Heart right ventricle (tissue), 16 donors: ENCODE measurements around the gene EMP3. TPM values are rescaled to one million over a fixed set of nuclear protein-coding genes. Genes with fewer than 3 reads are reported as not detected.

ENCODE experiments used
- ATAC-seq, 8 donors: fragments of 200-7000 bp; cut with Tn5 transposase; one replicate each; pipeline ENCODE4 v1.9.1; 2020; ENCODE audit warnings: mild to moderate bottlenecking in 8 of 8, moderate library complexity in 8 of 8, moderate number of reproducible peaks in 1 of 8
- DNase-seq, 2 donors: peaks; one replicate each; pipeline ENCODE4 v3.0.0-alpha.2; 2020
- H3K27ac ChIP-seq, 10 donors: fragments of 200-600 bp; sonication (generic) in 2 of 10; one replicate each; pipeline versions ENCODE4 v1.5.0 to v1.8.0; 2020 to 2022; ENCODE audit warnings: mild to moderate bottlenecking in 3 of 10
- H3K27me3 ChIP-seq, 7 donors: fragments of 200-600 bp; one replicate each; pipeline ENCODE4 v1.8.0; 2021 to 2022; ENCODE audit warnings: mild to moderate bottlenecking in 2 of 7
- H3K36me3 ChIP-seq, 9 donors: fragments of 200-600 bp; sonication (generic) in 1 of 9; one replicate each; pipeline versions ENCODE4 v1.5.0 to v1.8.0; 2020 to 2022; ENCODE audit warnings: mild to moderate bottlenecking in 2 of 9
- H3K4me1 ChIP-seq, 9 donors: fragments of 200-600 bp; sonication (generic) in 1 of 9; one replicate each; pipeline versions ENCODE4 v1.5.0 to v1.8.0; 2020 to 2022; ENCODE audit warnings: mild to moderate bottlenecking in 4 of 9
- H3K4me3 ChIP-seq, 10 donors: fragments of 200-600 bp; sonication (generic) in 2 of 10; one replicate each; pipeline versions ENCODE4 v1.5.0 to v1.8.0; 2020 to 2022; ENCODE audit warnings: mild to moderate bottlenecking in 7 of 10, moderate library complexity in 2 of 10
- H3K9me3 ChIP-seq, 11 donors: fragments of 200-600 bp in 10 of 11; sonication (generic) in 2 of 11; one replicate each; pipeline versions ENCODE4 v1.5.0 to v1.8.0; 2013 to 2022; ENCODE audit warnings: mild to moderate bottlenecking in 2 of 11, control low read depth in 1 of 11, moderate library complexity in 1 of 11
- CTCF ChIP-seq, 9 donors: fragments of 200-600 bp; sonication (generic) in 2 of 9; IDR thresholded peaks; one replicate each; pipeline versions ENCODE4 v1.5.0 to v1.8.0; 2021 to 2022; ENCODE audit warnings: antibody characterized with exemption in 9 of 9, mild to moderate bottlenecking in 5 of 9, moderate library complexity in 1 of 9
- WGBS, 2 donors: extraction: QIAGEN DNeasy Blood & Tissue Kit; methylation state at CpG; one replicate each; pipeline ENCODE4 v1.1.7; 2013; ENCODE audit warnings: inconsistent platforms in 1 of 2; 5-methylcytosine and 5-hydroxymethylcytosine counted together
- intact Hi-C, 10 donors: fragments of 100-400 bp; cut with DNase I; formaldehyde crosslinking; loops; one replicate each; pipeline versions ENCODE4 v1.11.1 to v1.14.2; 2022
- polyA plus RNA-seq, 2 donors: library from polyadenylated mRNA; stranded (reverse); fragments of 200-250 nt; gene quantifications; one replicate each; pipeline ENCODE4 v1.2.3, GENCODE V29; 2013
- total RNA-seq, 10 donors: library from RNA; stranded (reverse); fragmentation: NEBNext Ultra II Directional in 3 of 10; extraction: Animal tissue kit (Norgen Biotek cat#: 25700) in 3 of 10; gene quantifications; one replicate each; pipeline versions ENCODE4 v1.2.1 to v1.2.4, GENCODE V29; 2021 to 2023
- donor health status: Arrhythmogenic right ventricular cardiomyopathy.
- donor health status: ischemic (EF 13 %, LVEDD 7.1; RV severe dilation, severe dysfunction).
- donor health status: healthy with polysubstance abuse.
- donor health status: DM: no; HTN: yes; CAD: no.
- donor health status: DM: no; HTN: no; CAD: no.
- donor health status: ischemic (EF 25% LVEDD 6.9; RV normal size, moderate dysfunction).
- donor health status: ischemic (EF 25% LVEDD 5.7; RV mildly dilated, moderate dysfunction).
- donor health status: healthy.
- donor health status: DM: yes; HTN: yes; CAD: no.
- donor health status: Ischemic cardiomyopathy.
- donor health status: ischemic (EF 35%, LVEDD 5.7; RV mildly dilated, moderate dysfunction).
- donor health status: nonischemic (EF 11% LVEDD 7.7; RV severe dilation, severe dysfunction).
- donor health status: DM: yes; HTN: yes; CAD: no.
- donor health status: PGD.
- donor health status: ischemic (EF 29% LVEDD 5.4; RV normal size, mild dysfunction).
- donor health status: nonischemic (EF 23%, LVEDD 6.1; RV moderate dilation, normal function).

EMP3 gene
- total and polyA plus RNA-seq, 12 donors, result 18.8 to 124 (median 38.5) TPM

- peaks cover 0 to 11% (median 6%) of the 10 kb centered on the region in 9 donors for H3K4me1 ChIP-seq
- DNase-seq (no peak), ATAC-seq (peak in 1 of 8 donors; percentile 10)
- H3K9me3 ChIP-seq, result no peaks in the 10 kb centered on the region
- WGBS, 2 donors, result 95% methylated on average over 7 of the region's 7 CpGs
- peaks cover 0 to 13% (median 0%) of the 10 kb centered on the region in 9 donors for H3K36me3 ChIP-seq
- intact Hi-C loops, result no loop called here
- no peak overlapping the region for H3K27ac ChIP-seq
- H3K27me3 ChIP-seq, result no peaks in the 10 kb centered on the region
- no peak for TF ChIP-seq CTCF (IDR thresholded peaks at IDR 0.05)
- H3K4me3 ChIP-seq, result no peak overlapping the region
Observed at GRCh38 chr19:48348737-48349136, 23.4 kb downstream of the EMP3 start.

DNA sequence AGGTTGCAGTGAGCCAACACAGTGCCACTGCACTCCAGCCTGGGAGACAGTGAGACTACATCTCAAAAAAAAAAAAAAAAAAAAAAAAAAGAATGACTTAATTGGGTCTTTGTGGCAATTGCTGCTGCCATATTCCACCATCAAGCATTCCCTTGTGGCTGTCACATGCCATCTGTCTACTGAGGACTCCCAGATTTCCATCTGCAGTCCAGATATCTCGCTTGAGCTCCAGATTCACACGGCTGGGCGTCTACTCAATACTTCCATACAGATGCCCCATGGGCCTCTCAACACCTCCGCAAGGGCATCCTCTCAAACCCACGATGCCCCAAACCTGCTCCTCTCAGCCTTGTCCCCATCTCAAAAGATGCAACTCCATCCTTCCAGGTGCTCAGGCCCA lies 25.5 kb downstream of the EMP3 start:
- ATAC-seq (no peak), DNase-seq (no peak)
- Histone ChIP-seq H3K4me1 (peaks cover 0 to 11% (median 6%) of the 10 kb centered on the region in 9 donors), H3K27me3 (no peaks in the 10 kb centered on the region), H3K9me3 (no peaks in the 10 kb centered on the region), H3K4me3 (no peak overlapping the region), H3K27ac (no peak overlapping the region), H3K36me3 (no peaks in the 10 kb centered on the region)
- intact Hi-C loops, result no loop called here
- WGBS, 2 donors, result 82 to 87% methylated on average over 5 of the region's 5 CpGs
- no peak for TF ChIP-seq CTCF (IDR thresholded peaks at IDR 0.05)

GRCh38 chr19:48351341-48351752 lies 26.0 kb downstream of the EMP3 start:
- Histone ChIP-seq H3K27me3 (no peaks in the 10 kb centered on the region), H3K27ac (no peak overlapping the region), H3K9me3 (no peaks in the 10 kb centered on the region), H3K4me3 (no peak overlapping the region), H3K36me3 (no peaks in the 10 kb centered on the region), H3K4me1 (peaks cover 0 to 11% (median 6%) of the 10 kb centered on the region in 9 donors)
- ATAC-seq (peak; percentile 53 to 76 (median 65)), DNase-seq (peak; percentile 56 to 78)
- intact Hi-C loops, result no loop called here
- peak; percentile 45 to 82 (median 74) for TF ChIP-seq CTCF (IDR thresholded peaks at IDR 0.05)
- WGBS, 2 donors, result 49 to 55% methylated on average over 8 of the region's 8 CpGs

- Histone ChIP-seq H3K27me3 (no peaks in the 10 kb centered on the region), H3K27ac (no peak overlapping the region), H3K4me1 (no peaks in the 10 kb centered on the region), H3K9me3 (no peaks in the 10 kb centered on the region), H3K36me3 (peaks cover 0 to 6% (median 0%) of the 10 kb centered on the region in 9 donors), H3K4me3 (no peak overlapping the region)
- no peak for TF ChIP-seq CTCF (IDR thresholded peaks at IDR 0.05)
- 87 to 93% methylated on average over 5 of the region's 5 CpGs for WGBS, 2 donors
- ATAC-seq (no peak), DNase-seq (no peak)
- intact Hi-C loops, result no loop called here
Observed at GRCh38 chr19:48353677-48354076, 28.3 kb downstream of the EMP3 start.
